HG03521 (cell line): Measurements from ENCODE around the gene RANBP1.

Experiments
- ATAC-seq: cut with Tn5 transposase; IDR thresholded peaks from one replicate; pipeline ENCODE4 v1.9.1; 2021; ENCODE audit warnings: mild to moderate bottlenecking, moderate library complexity; ENCODE audit not compliant: unreplicated experiment

Gene RANBP1

GRCh38 chr22:20167643-20168322 lies 51.9 kb downstream of the RANBP1 start:
- ATAC-seq, result no peak

DNA sequence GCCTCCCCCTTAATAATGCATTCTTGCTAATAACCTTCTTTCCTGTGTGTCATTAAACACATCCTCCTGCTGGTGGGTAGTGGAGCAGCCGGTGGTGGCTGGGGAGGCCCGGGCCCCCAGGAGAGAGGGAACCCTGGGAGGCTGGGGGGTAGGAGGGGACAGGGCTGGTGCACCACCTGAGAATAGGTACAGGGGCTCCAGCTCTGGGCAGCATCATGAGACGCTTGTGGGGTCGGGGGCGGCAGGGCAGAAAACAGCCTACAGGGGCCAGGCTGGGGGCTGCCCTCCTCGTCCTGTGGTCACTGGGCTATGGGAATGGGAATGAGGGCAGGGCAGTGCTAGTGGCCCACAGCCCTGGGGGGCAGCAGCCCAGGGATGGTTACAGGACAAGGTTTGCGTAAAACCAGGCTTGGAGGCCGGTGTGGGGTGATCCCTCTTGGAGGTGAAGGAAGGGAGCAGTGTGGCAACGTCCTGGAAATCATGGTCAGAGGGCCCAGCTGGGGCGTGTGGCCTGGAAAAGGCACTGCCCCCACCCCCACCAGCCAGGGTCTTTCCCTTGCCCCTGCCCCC lies 53.4 kb downstream of the RANBP1 start:
- no peak for ATAC-seq

DNA sequence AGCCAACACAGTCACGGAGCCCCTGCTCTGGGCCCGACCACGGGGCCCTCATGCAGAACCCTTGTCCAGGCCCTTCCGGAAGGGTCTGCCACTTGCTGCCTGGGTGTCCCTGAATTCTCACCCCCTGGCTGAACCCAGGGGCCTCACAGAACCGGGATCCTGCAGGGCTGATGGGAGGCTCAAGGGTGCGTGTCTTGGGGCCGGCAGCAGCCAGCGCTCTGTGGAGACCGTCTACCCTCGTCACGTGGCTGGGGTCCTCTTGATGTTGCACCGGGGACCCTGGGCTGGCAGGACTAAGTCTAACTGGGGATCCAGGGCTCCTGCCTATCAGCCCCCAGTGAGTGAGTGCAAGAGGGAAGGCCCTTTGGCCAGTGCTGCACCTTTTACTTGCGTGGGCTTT lies 54.3 kb downstream of the RANBP1 start:
- no peak for ATAC-seq

DNA sequence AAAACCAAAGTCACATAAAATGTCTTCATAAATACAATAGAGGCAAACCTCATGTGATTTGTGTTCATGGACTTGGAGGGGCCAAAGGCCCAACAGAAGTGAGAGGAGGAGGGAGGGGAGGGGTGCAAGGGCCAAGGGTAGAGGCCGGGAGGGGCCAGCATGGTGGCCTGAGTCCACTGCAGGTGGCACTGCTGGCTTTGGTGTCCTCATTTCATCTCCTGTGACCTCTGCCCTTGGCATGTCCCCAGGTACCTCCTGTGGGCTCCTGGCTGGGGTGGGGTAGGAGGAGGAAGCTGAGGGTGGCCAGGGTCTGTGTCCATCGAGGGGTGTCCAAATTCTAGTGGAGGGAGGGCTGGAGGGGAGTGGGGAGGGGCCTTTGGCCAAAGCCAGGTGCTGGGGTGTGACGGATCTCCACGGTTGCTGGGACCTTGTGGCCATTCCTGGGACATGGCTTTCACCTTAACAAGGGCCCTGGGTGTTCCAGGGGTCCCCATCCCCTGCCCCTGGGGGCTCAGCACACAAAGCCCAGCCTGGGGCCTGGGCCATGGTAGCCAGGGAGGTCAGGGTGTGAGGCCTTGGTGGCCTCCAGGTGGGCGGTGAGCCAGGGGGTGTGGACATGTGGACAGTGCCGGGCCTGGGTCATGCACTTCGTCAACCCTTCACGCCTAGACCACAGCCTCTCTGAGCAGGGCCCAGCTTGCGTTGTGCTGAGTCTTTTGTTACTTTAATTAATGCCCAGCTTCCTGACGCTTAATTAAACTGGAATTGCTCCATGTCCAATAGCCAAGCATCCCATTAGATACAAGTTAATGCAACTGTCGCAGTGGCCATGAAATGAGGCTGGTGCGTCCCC lies 55.6 kb downstream of the RANBP1 start:
- no peak for ATAC-seq

- no peak for ATAC-seq
These were observed 56.3 kb downstream of the RANBP1 start for GRCh38 chr22:20172141-20172613.

DNA sequence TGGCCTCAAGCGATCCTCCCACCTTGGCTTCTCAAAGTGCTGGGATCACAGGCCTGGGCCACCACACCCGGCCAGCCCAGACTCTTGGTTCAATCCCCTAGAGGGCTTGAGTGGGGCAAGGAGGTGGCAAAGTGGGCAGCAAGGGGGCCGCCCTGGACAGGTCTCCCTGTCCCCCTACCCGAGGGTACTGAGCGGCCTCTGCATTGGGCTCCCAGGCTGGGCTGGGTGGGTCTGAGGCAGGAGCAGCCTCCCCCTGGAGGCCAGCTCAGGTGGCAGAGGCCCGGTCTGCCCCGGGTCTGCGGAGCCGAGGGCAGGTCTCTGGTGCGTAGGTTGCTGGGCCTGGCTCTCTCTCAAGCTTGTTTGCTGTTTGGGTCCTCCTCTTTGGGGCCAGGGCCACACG lies 57.3 kb downstream of the RANBP1 start:
- ATAC-seq, result no peak

- no peak for ATAC-seq
These were observed 57.9 kb downstream of the RANBP1 start for GRCh38 chr22:20173772-20174171.

DNA sequence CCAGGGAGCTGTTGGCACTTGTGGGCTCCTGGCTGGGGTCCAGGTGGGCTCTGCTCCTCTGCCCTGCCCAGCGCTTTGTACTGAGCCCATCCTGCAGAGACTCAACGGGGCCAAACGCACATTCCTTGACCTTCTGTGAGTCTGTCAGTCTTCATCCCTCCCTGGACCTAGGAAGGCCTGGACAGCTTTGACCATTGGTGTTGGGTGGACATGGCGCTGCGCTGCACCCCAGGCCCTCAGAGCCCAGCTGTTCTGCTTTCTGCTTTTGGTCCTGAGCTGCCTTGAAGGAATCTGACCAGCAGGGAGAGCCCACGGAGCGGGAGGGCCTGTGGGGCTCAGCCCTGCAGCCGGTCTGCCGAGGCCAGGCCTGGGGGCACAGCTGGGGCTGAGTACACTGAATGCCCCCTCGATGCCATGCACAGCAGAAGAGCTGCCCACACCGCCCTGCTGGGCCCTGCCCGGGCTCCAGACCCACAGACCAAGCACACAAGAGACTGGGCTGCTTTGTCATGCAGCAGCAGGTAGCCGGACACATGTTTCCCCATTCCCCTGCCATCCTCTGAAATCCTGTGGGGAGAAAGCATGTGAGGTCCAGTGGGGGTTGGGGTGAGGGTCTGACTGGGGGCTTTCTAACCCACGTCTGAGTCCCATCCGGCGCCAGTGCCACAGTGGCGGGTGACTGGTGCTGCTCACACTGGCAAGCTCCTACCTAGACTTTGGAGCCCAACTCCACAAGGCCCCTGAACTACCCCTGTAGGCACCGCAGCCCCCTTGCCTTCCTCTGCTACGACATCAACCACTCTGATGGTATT lies 59.1 kb downstream of the RANBP1 start:
- no peak for ATAC-seq

DNA sequence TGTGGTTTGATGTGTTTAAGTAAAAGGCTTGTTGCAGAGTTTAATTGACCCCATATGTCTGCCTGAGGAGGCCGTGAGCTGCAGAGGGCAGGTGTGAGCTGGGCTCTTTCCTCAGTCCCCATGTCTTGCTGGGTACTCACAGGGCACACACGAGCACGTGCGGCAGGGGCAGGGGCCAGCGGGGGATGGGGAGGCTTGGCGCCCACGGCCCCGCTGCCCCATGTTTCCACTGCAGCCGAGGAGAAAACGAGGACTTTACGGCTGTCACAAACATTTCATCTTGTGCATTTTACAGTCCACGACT lies 59.6 kb downstream of the RANBP1 start:
- no peak for ATAC-seq

DNA sequence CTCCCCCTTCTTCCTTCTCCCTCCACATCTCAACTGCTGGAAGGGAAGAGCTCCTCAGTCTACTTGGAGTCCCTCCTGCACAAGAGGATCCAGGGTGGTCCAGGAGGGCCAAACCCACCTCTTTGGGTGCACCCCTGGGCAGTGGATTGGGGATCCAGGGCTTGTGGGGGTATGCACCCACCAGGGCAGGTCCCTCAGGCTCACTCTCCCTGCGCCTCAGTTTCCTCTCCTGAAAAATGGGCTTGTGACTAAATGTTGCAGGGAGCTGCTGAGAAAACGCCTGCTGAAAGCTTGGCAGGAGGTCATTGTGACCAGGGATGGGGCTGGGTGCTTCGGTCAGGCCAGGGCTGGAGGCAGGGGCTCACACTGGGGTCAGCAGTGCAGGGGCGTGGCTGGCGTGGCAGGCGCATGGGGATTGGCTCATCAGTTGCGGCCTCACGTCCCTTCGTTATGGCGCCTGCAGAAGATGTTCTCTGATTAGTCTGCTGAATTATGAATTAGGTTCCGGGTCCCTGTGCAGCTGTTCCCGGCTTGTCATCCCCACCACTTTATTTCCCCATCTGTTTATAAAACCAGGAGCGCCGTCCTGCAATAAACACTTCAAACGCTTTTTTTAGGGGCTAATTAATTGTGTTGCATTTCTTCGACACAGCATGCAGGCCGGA lies 60.6 kb downstream of the RANBP1 start:
- ATAC-seq, result no peak
